NCI-H2081 treated with DMSO at 0.1 percent for 48 hours (cell line): ENCODE results near the gene MAPK8IP1.

ENCODE experiments used
- DNase-seq: peaks from one replicate; lab custom pipeline; 2025; lab: John Stamatoyannopoulos, UW

MAPK8IP1 gene

DNA sequence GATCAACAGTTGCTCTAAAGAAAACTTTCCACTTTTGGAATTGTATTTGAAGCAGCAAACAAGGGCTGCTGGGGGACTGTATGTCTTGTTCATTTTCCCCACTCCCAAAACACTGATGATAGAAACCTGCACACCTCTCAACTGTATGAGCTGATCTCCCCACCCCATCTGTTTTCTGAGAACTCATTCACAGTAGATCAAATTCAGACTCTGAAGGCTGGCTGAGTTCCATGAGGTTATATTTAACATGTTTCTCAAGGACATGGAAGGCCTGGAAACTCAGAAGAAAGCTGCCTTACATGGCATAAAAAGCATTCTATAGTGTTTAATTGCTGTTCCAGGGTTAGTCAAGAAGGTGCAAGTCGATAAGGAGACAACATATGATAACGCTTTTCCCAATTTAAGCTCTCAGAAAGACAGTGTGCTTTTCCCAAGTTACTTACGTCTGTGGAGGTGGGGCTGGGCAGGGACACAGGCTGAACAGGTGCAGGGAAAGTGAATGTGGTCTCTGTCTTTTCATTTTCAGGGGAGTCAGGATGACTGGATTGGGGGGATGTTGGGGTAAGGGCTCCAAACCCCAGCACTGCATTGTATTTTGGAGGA, 60.0 kb downstream of the MAPK8IP1 start:
- no peak for DNase-seq

DNA sequence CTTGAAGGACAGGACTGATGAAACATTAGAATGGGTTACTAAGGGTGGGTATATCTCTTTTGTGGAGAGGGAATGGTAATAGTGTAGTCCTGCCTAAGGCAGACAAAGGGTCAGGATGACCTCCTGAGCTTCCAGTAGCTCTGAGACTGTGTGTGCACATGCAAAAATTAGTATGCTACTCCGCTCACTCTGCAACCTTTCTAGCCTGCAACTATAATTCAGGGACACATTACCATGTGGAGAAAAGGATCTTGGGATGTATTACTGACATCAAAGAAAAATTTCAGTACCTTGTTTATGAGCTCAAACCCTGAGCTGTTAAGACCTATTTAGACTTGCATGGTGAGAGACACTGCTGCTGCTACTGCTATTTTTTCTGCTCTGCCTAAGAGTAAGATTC, 62.4 kb downstream of the MAPK8IP1 start:
- DNase-seq, result no peak

DNA sequence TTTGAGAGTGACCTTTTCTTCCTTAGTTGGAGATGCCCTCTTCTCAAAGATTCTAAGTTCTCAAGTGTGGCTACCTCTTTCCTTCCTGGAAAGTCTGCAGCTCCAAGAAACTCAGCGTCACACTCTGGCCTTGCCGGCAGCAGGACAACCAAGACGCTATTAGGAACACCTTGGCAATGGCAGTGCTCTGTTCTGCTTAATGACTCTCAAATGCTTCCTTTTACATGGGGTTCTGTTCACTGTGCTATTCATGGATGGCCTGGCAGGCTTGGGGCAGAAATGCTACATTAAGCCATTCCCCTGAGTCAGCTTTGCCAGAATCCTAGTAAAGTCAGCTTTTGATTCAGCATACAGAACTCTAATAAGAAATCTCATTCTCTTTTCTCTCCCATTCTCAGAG, 62.9 kb downstream of the MAPK8IP1 start:
- DNase-seq, result no peak

DNA sequence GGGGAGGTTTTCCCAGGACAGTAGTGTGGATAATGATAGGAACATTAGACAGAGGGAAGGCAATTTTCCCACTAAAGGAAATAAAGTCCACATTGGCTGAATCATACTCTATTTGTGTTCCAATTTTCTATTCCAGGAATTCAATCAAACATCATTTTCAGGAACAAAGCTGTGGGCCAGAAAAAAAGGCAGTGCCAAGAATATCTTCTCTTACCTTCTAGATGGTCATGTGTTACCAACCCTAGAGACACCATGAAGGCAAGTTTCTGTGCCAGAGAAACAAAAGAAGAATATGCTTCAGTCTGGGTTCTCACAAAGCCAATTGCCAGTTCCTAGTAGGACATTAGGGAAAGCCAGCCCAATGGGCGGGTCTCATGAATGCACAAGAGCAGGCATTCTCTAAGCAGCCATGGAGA, 64.5 kb downstream of the MAPK8IP1 start:
- no peak for DNase-seq
